K562 (cell line): ENCODE results near the gene SKOR1. TPM values are rescaled to one million over a fixed set of nuclear protein-coding genes. Genes with fewer than 3 reads are reported as not detected.

Source experiments
- AFF1 ChIP-seq, 2 experiments: fragments of 450-650 bp; IDR thresholded peaks; 2 replicates each; pipeline ENCODE4 v1.6.1; 2018; ENCODE audit warnings: mild to moderate bottlenecking in 2 of 2, low read depth in 1 of 2; ENCODE audit not compliant: partially characterized antibody in 2 of 2
- BRD4 ChIP-seq: fragments of 200-600 bp; sonication (generic); IDR thresholded peaks from 2 replicates; pipeline ENCODE4 v1.6.1; 2017; ENCODE audit warnings: inconsistent platforms
- CC2D1A ChIP-seq: fragments of 450-650 bp; IDR thresholded peaks from 2 replicates; pipeline ENCODE4 v1.6.1; 2017; ENCODE audit warnings: mild to moderate bottlenecking
- DIDO1 ChIP-seq: fragments of 450-650 bp; IDR thresholded peaks from 2 replicates; pipeline ENCODE4 v1.6.1; 2016; ENCODE audit warnings: low read depth, missing biosample characterization, missing genetic modification characterization
- DPF2 ChIP-seq: fragments of 450-650 bp; IDR thresholded peaks from 2 replicates; pipeline ENCODE4 v1.6.1; 2016
- GATAD2A ChIP-seq: fragments of 450-650 bp; IDR thresholded peaks from 2 replicates; pipeline ENCODE4 v1.6.1; 2017
- KAT2B ChIP-seq: IDR thresholded peaks from one replicate; pipeline ENCODE4 v1.6.1; 2012; ENCODE audit warnings: low read depth, mild to moderate bottlenecking, control low read depth, inconsistent platforms, low read length, moderate library complexity
- MBD2 ChIP-seq: sonication (generic); IDR thresholded peaks from 2 replicates; pipeline ENCODE4 v1.6.1; 2016; ENCODE audit warnings: low read depth, borderline replicate concordance
- MED1 ChIP-seq: sonication (generic); formaldehyde crosslinking; IDR thresholded peaks from 2 replicates; pipeline ENCODE4 v1.8.1; 2023; ENCODE audit warnings: missing genetic modification reagents, borderline replicate concordance
- NCOA4 ChIP-seq: fragments of 450-650 bp; IDR thresholded peaks from 2 replicates; pipeline ENCODE4 v1.6.1; 2018; ENCODE audit warnings: mild to moderate bottlenecking; ENCODE audit not compliant: partially characterized antibody
- NFATC3 ChIP-seq: fragments of 450-650 bp; IDR thresholded peaks from 2 replicates; pipeline ENCODE4 v1.6.1; 2017; ENCODE audit warnings: mild to moderate bottlenecking
- POLR2H ChIP-seq: IDR thresholded peaks from 2 replicates; pipeline ENCODE4 v1.6.1; 2016; ENCODE audit warnings: missing genetic modification characterization, low read depth, mild to moderate bottlenecking, control low read depth, missing compliant biosample characterization, moderate library complexity
- RBM25 ChIP-seq: fragments of 200-400 bp; formaldehyde crosslinking; IDR thresholded peaks from 2 replicates; pipeline ENCODE4 v1.6.1; 2018; ENCODE audit warnings: low read length, low read depth, moderate library complexity; ENCODE audit not compliant: severe bottlenecking
- TRIM24 ChIP-seq, 2 experiments: fragments of 450-650 bp; IDR thresholded peaks; 2 replicates each; pipeline ENCODE4 v1.6.1; 2016
- XRCC3 ChIP-seq: fragments of 450-650 bp; IDR thresholded peaks from 2 replicates; pipeline ENCODE4 v1.6.1; 2017; ENCODE audit warnings: mild to moderate bottlenecking, moderate library complexity
- XRCC5 ChIP-seq: fragments of 200-400 bp; formaldehyde crosslinking; IDR thresholded peaks from 2 replicates; pipeline ENCODE4 v1.6.1; 2017; ENCODE audit warnings: low read depth, mild to moderate bottlenecking, low read length
- ZNF133 ChIP-seq: fragments of 250-450 bp; sonication (Bioruptor Pico); IDR thresholded peaks from 2 replicates; pipeline ENCODE4 v1.4.0; 2020; ENCODE audit warnings: mild to moderate bottlenecking
- ZNF318 ChIP-seq, 2 experiments: fragments of 450-650 bp; IDR thresholded peaks; 2 replicates each; pipeline ENCODE4 v1.6.1; 2016; ENCODE audit warnings: mild to moderate bottlenecking in 2 of 2, borderline replicate concordance in 1 of 2, low read depth in 1 of 2, moderate library complexity in 1 of 2
- polyA plus RNA-seq, 8 experiments: library from polyadenylated mRNA; depleted of rRNA in 4 of 8; stranded (reverse) in 5 of 8; unstranded in 3 of 8; fragments of >200 nt; fragmentation: Nextera tagmentation in 2 of 8; fragmentation: Illumina TruSeq in 1 of 8; extraction: Ambion mirVana in 2 of 8; extraction: Trizol in 1 of 8; gene quantifications; 2 replicates each; pipeline versions ENCODE4 v1.2.1 to v1.2.3, GENCODE V29; 2011 to 2014; ENCODE audit warnings: inconsistent platforms in 1 of 8, missing spikeins in 1 of 8
- total RNA-seq, 7 experiments: library from RNA; depleted of rRNA in 6 of 7; stranded (reverse); fragments of >200 nt in 6 of 7; fragmentation: Illumina TruSeq in 2 of 7; extraction: Trizol in 2 of 7; gene quantifications; 2 replicates each; pipeline versions ENCODE4 v1.2.1 to v1.2.3, GENCODE V29; 2011 to 2021; ENCODE audit warnings: low replicate concordance in 1 of 7

The SKOR1 gene
- total and polyA plus RNA-seq, 9 of the 15 experiments (the other 6 are each of a cell fraction or from before 2014, with no cell fraction given), result 0.04 to 0.41 (median 0.09) TPM; not detected in 3

- no peak for TF ChIP-seq ZNF318 (IDR thresholded peaks at IDR 0.05; ENCODE audit: borderline replicate concordance in 1 of 2, low read depth in 1 of 2)
- TF ChIP-seq CC2D1A, result 0 out of 2 replicates have a peak, but pooled peaks have one; percentile 20
- TF ChIP-seq BRD4, result no peak
- TF ChIP-seq ZNF133 (CRISPR knock-in tag), result no peak
- TF ChIP-seq POLR2H (tag), result no peak
- peak in 1 of 2 experiments; percentile 29; a peak in 1 of 4 replicates for TF ChIP-seq TRIM24 (IDR thresholded peaks at IDR 0.05)
- no peak for TF ChIP-seq NFATC3
- TF ChIP-seq GATAD2A, result no peak
- no peak for TF ChIP-seq MED1
- TF ChIP-seq AFF1 (IDR thresholded peaks at IDR 0.05; ENCODE audit: low read depth in 1 of 2, partially characterized antibody in 2 of 2), result no peak
- TF ChIP-seq XRCC3, result no peak
- TF ChIP-seq DPF2, result peak; percentile 34; the same call in 1 of the 2 replicates
- TF ChIP-seq MBD2, result no peak
- TF ChIP-seq NCOA4, result no peak
- TF ChIP-seq KAT2B, result no peak
- peak; percentile 36 for TF ChIP-seq RBM25
- TF ChIP-seq XRCC5, result no peak
- no peak for TF ChIP-seq DIDO1 (tag)
Observed at GRCh38 chr15:67794832-67795574, 30.3 kb upstream of the SKOR1 start (continued).
